ENCODE measurements around the gene RNASEH1. TPM values are rescaled to one million over a fixed set of nuclear protein-coding genes. Genes with fewer than 3 reads are reported as not detected.
"Not testable (repeated sequence)": the region's sequence is repeated elsewhere in the genome, so short reads cannot be mapped to it uniquely, and the experiment has no call there.

RNASEH1 gene
- total RNA-seq, 1 donor from 2014 or later: 25.5 TPM

DNA sequence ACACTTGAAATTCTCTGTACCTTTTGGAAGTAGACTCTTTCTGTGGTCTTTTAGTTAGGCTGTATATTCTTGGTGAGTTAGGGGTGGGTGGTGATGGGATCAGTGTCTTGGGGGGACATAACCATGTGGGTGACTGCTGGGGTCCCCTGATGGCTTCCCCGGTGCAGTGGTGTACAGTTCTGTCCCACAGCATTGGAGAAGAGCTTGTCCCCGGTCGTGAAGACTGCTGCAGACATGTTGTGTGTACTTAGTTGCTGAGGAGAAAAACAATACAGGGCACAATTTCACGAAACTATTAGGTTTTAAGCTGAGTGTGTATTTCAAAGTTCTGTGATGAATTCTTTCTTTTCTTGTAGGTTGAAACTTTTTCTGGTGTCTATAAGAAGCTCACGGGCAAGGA lies 22.3 kb upstream of the RNASEH1 start:
- TF ChIP-seq, protein P1, sequence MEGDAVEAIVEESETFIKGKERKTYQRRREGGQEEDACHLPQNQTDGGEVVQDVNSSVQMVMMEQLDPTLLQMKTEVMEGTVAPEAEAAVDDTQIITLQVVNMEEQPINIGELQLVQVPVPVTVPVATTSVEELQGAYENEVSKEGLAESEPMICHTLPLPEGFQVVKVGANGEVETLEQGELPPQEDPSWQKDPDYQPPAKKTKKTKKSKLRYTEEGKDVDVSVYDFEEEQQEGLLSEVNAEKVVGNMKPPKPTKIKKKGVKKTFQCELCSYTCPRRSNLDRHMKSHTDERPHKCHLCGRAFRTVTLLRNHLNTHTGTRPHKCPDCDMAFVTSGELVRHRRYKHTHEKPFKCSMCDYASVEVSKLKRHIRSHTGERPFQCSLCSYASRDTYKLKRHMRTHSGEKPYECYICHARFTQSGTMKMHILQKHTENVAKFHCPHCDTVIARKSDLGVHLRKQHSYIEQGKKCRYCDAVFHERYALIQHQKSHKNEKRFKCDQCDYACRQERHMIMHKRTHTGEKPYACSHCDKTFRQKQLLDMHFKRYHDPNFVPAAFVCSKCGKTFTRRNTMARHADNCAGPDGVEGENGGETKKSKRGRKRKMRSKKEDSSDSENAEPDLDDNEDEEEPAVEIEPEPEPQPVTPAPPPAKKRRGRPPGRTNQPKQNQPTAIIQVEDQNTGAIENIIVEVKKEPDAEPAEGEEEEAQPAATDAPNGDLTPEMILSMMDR (IDR thresholded peaks at IDR 0.05): no peak
- peaks cover 46% of the 10 kb centered on the region for H3K4me1 Mint-ChIP-seq (ENCODE audit: unreplicated experiment)
- DNase-seq (ENCODE audit: extremely low spot score, unreplicated experiment): no peak
- no peaks in the 10 kb centered on the region for H3K27me3 Mint-ChIP-seq (ENCODE audit: unreplicated experiment)
- H3K36me3 Mint-ChIP-seq (ENCODE audit: unreplicated experiment): peaks cover 66% of the 10 kb centered on the region
- no peaks in the 10 kb centered on the region for H3K9me3 Mint-ChIP-seq (ENCODE audit: unreplicated experiment)
- no peak overlapping the region for H3K4me3 Mint-ChIP-seq (ENCODE audit: unreplicated experiment)
- no peak overlapping the region for H3K27ac Mint-ChIP-seq (ENCODE audit: unreplicated experiment)

DNA sequence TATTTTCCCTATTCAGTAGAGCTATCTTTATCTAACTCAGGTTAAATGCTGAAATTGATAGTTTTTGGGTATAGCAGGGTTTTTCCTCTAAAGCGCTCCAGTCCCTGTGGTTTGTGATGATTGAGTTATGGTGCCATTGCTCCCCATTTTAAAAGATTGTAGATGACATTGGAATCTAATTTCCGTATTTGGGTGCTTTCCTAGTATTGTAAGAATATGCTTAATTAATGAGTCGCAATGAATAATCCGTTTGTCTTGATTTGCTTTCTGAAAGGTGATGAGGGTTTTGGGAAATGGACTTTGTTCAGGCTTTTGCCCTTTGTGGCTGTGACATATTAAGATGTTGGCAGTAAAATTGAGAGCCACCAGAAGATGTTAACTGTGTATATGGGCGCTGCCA lies 20.9 kb upstream of the RNASEH1 start:
- DNase-seq (ENCODE audit: extremely low spot score, unreplicated experiment): no peak
- Mint-ChIP-seq H3K36me3 (ENCODE audit: unreplicated experiment) (peaks cover 66% of the 10 kb centered on the region), H3K9me3 (ENCODE audit: unreplicated experiment) (no peaks in the 10 kb centered on the region), H3K27me3 (ENCODE audit: unreplicated experiment) (no peaks in the 10 kb centered on the region), H3K27ac (ENCODE audit: unreplicated experiment) (no peak overlapping the region), H3K4me1 (ENCODE audit: unreplicated experiment) (peaks cover 43% of the 10 kb centered on the region), H3K4me3 (ENCODE audit: unreplicated experiment) (no peak overlapping the region)
- TF ChIP-seq, protein P1 (IDR thresholded peaks at IDR 0.05): no peak

DNA sequence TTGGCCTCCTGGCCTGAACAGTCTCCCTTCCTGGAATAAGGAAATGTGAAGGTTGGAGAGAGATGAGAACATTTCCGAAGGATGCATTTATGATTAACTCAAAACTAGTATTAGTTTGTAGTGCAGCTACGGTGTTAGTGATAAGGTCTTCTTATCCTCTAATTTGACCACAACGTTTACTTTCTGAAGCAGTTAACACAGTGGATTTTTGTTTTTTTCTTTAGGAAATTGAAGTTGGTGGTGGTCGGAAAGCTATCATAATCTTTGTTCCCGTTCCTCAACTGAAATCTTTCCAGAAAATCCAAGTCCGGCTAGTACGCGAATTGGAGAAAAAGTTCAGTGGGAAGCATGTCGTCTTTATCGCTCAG lies 18.1 kb upstream of the RNASEH1 start:
- not testable (repeated sequence) for H3K27me3 Mint-ChIP-seq (ENCODE audit: unreplicated experiment); DNase-seq (ENCODE audit: extremely low spot score, unreplicated experiment); H3K9me3 Mint-ChIP-seq (ENCODE audit: unreplicated experiment)
- Mint-ChIP-seq H3K4me3 (ENCODE audit: unreplicated experiment) (peak overlapping the region; percentile 95), H3K36me3 (ENCODE audit: unreplicated experiment) (peaks cover 48% of the 10 kb centered on the region), H3K27ac (ENCODE audit: unreplicated experiment) (peak overlapping the region; percentile 92), H3K4me1 (ENCODE audit: unreplicated experiment) (peaks cover 45% of the 10 kb centered on the region)

DNA sequence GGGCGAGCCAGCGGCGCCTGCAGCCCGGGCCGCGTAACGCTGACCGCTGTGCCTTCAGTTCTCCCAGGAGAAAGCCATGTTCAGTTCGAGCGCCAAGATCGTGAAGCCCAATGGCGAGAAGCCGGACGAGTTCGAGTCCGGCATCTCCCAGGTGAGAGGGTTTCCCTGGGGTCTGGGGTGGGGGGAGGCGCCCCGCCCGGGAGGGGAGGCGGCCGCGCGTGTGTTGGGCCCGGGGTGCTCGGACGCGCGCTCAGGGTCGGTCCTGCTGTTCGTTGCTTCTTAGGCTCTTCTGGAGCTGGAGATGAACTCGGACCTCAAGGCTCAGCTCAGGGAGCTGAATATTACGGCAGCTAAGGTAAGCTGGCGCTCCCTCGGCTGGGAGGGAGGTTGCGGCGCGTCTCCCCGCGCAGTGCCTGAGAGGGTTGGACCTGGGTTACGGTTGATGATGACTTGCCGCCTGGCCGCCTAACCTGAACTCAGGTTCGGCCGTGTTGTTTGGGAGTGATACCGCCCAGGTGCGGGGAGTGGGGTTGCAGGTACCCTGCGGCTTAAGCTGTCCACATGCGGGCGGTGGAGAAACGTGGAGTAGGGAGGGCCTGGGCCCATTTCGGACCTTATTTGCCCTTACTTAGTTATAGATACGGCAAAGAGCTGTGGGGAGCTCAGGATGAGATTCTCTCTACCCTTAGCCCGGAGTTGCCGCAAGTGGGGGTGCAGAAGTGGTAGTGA lies 17.6 kb upstream of the RNASEH1 start:
- Mint-ChIP-seq H3K27me3 (ENCODE audit: unreplicated experiment) (no peaks in the 10 kb centered on the region), H3K4me1 (ENCODE audit: unreplicated experiment) (peaks cover 45% of the 10 kb centered on the region), H3K9me3 (ENCODE audit: unreplicated experiment) (no peaks in the 10 kb centered on the region), H3K36me3 (ENCODE audit: unreplicated experiment) (peaks cover 43% of the 10 kb centered on the region), H3K27ac (ENCODE audit: unreplicated experiment) (peak overlapping the region; percentile 92), H3K4me3 (ENCODE audit: unreplicated experiment) (peak overlapping the region; percentile 95)
- TF ChIP-seq, protein P1 (IDR thresholded peaks at IDR 0.05): no peak
- DNase-seq (ENCODE audit: extremely low spot score, unreplicated experiment): no peak

DNA sequence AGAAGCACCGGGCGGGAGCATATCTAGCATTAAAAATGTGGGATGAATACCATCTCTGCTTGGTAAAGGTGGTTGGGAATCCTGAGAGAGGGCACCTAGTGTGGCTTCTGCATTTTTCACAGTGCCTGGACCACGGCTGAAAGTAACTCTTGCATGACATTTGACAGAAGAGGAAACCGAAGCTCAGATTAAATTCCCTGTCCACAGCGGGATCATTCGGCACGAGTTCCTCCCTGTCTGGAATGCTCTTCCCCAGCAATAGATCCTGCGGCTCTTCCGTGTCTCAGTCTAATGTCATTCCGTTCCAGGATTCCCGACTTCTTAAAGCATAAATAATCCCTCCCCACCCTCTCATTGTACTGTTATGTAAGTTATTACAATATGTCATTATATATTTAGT lies 16.0 kb upstream of the RNASEH1 start:
- H3K27me3 Mint-ChIP-seq (ENCODE audit: unreplicated experiment): no peaks in the 10 kb centered on the region

More for the DNA sequence above, 16.0 kb upstream of the RNASEH1 start:
- peak overlapping the region; percentile 95 for H3K4me3 Mint-ChIP-seq (ENCODE audit: unreplicated experiment)
- H3K4me1 Mint-ChIP-seq (ENCODE audit: unreplicated experiment): peaks cover 40% of the 10 kb centered on the region
- H3K27ac Mint-ChIP-seq (ENCODE audit: unreplicated experiment): no peak overlapping the region
- no peaks in the 10 kb centered on the region for H3K9me3 Mint-ChIP-seq (ENCODE audit: unreplicated experiment)
- TF ChIP-seq, protein P1 (IDR thresholded peaks at IDR 0.05): no peak
- H3K36me3 Mint-ChIP-seq (ENCODE audit: unreplicated experiment): peaks cover 28% of the 10 kb centered on the region
- DNase-seq (ENCODE audit: extremely low spot score, unreplicated experiment): no peak
